Measurements from ENCODE around the gene MYLK4. TPM values are rescaled to one million over a fixed set of nuclear protein-coding genes. Genes with fewer than 3 reads are reported as not detected.

Gene MYLK4
- polyA plus RNA-seq, 1 donor from 2014 or later = 1.3 TPM

DNA sequence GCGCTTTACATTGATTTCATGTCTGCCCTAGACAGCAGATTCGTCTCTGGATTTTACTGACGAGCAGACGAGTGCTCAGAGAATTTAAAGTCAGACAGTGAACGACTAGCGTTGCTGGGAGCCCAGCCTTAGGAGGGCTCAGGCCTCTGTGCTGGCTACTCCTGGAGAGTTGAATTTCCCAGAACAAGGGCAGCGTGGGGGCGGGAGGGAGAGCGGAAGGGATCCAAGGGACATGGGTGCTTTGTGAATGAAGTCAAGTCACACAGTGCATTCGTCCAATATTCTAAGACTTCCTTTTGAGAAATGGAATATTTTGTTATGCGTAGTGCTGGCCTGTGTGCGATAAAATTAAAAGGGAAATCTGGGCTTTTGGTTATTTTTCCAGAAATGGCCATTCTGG, 126.5 kb downstream of the MYLK4 start:
- Histone ChIP-seq H3K9me2 (ENCODE audit: insufficient read depth, low read length) (no peaks in the 10 kb centered on the region), H3K4me3 (ENCODE audit: low read length) (no peak overlapping the region), H3K9ac (ENCODE audit: low read length) (no peak overlapping the region), H4K20me1 (ENCODE audit: insufficient read depth) (no peaks in the 10 kb centered on the region), H3K4me2 (ENCODE audit: low read length) (no peak overlapping the region), H3K36me3 (ENCODE audit: insufficient read depth, low read length) (no peaks in the 10 kb centered on the region), H3K27me3 (ENCODE audit: insufficient read depth, low read depth, low read length) (no peaks in the 10 kb centered on the region), H3K79me2 (replicated peaks; ENCODE audit: insufficient read depth, low read length) (no peaks in the 10 kb centered on the region), H3K27ac (ENCODE audit: low read length) (no peak overlapping the region), H3F3A (ENCODE audit: insufficient read depth, low read length, poor library complexity, severe bottlenecking) (no peaks in the 10 kb centered on the region), H2AFZ (ENCODE audit: low read depth, low read length) (no peak overlapping the region), H3K9me3 (ENCODE audit: low read length) (no peaks in the 10 kb centered on the region)
- TF ChIP-seq POLR2AphosphoS5 (IDR thresholded peaks at IDR 0.05) = no peak
- TF ChIP-seq EP300 (conservative IDR thresholded peaks at IDR 0.05; ENCODE audit: poor library complexity, severe bottlenecking) = no peak
- no peak for TF ChIP-seq EZH2 (IDR thresholded peaks at IDR 0.05; ENCODE audit: borderline replicate concordance, insufficient read depth, low read length, poor library complexity, severe bottlenecking)
- no peak for TF ChIP-seq SMC3 (conservative IDR thresholded peaks at IDR 0.05; ENCODE audit: poor library complexity)

DNA sequence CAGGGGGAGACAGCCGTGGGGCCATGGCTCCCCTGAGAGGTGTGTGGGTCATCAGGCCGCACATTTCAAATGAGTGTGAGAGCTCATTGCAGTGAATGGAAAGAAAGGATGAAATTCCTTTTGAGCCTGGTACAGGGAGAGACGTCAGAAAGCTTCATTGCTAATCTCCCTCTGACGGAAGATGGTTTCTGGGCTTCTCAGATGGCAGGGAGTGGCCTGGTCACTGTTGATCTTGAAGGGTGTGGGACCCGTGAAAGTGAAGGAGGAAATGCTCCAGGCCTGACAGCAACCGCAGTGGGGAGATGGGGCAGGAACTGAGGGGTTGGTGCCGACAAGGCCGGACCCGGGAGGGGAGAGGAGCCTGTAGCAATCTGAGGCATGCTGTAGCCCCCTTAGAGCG, 127.4 kb downstream of the MYLK4 start:
- TF ChIP-seq POLR2AphosphoS5 (IDR thresholded peaks at IDR 0.05) (no peak), TAF1 (IDR thresholded peaks at IDR 0.05; ENCODE audit: low read depth) (no peak), RAD21 (conservative IDR thresholded peaks at IDR 0.05) (no peak), MXI1 (conservative IDR thresholded peaks at IDR 0.05; ENCODE audit: poor library complexity, severe bottlenecking) (no peak), EZH2 (IDR thresholded peaks at IDR 0.05; ENCODE audit: borderline replicate concordance, insufficient read depth, low read length, poor library complexity, severe bottlenecking) (no peak)
- H3K79me2 ChIP-seq (replicated peaks; ENCODE audit: insufficient read depth, low read length) = no peaks in the 10 kb centered on the region
- no peaks in the 10 kb centered on the region for H3K9me2 ChIP-seq (ENCODE audit: insufficient read depth, low read length)
- H3K4me3 ChIP-seq (ENCODE audit: low read length) = no peak overlapping the region
- H3K4me2 ChIP-seq (ENCODE audit: low read length) = no peak overlapping the region
- no peaks in the 10 kb centered on the region for H3K27me3 ChIP-seq (ENCODE audit: insufficient read depth, low read depth, low read length)
- H4K20me1 ChIP-seq (ENCODE audit: insufficient read depth) = no peaks in the 10 kb centered on the region
- H3K9me3 ChIP-seq (ENCODE audit: low read length) = no peaks in the 10 kb centered on the region
- no peak overlapping the region for H2AFZ ChIP-seq (ENCODE audit: low read depth, low read length)
- H3K9ac ChIP-seq (ENCODE audit: low read length) = no peak overlapping the region
- no peaks in the 10 kb centered on the region for H3K36me3 ChIP-seq (ENCODE audit: insufficient read depth, low read length)
- H3K27ac ChIP-seq (ENCODE audit: low read length) = no peak overlapping the region
- H3F3A ChIP-seq (ENCODE audit: insufficient read depth, low read length, poor library complexity, severe bottlenecking) = no peaks in the 10 kb centered on the region

DNA sequence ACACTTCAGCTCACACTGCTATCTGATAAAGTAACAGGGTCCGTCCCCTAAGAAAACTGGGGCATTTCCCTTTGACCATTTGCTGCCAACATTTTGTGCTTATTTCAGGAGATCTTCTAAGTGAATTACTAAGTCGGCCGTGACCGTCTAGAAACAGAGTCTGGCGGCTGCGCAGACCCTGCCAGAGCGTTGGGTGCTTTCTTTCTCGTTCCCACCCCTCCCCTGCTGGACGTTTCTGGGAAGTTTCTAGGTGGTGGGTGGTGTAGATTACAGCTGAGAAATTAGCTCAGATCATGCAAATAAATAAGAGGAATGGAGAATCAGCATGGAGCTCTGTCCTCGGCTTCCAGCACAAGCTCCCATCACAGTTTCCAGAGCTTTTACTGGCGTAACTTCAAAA, 128.1 kb downstream of the MYLK4 start:
- Histone ChIP-seq H3K9me3 (ENCODE audit: low read length) (no peaks in the 10 kb centered on the region), H3K27ac (ENCODE audit: low read length) (no peak overlapping the region), H2AFZ (ENCODE audit: low read depth, low read length) (no peak overlapping the region), H3K4me3 (ENCODE audit: low read length) (no peak overlapping the region), H3F3A (ENCODE audit: insufficient read depth, low read length, poor library complexity, severe bottlenecking) (no peaks in the 10 kb centered on the region), H3K4me2 (ENCODE audit: low read length) (no peak overlapping the region), H3K27me3 (ENCODE audit: insufficient read depth, low read depth, low read length) (no peaks in the 10 kb centered on the region), H3K9me2 (ENCODE audit: insufficient read depth, low read length) (no peaks in the 10 kb centered on the region), H3K36me3 (ENCODE audit: insufficient read depth, low read length) (no peaks in the 10 kb centered on the region), H3K79me2 (replicated peaks; ENCODE audit: insufficient read depth, low read length) (no peaks in the 10 kb centered on the region), H3K9ac (ENCODE audit: low read length) (no peak overlapping the region), H4K20me1 (ENCODE audit: insufficient read depth) (no peaks in the 10 kb centered on the region)
- TF ChIP-seq, protein P1, sequence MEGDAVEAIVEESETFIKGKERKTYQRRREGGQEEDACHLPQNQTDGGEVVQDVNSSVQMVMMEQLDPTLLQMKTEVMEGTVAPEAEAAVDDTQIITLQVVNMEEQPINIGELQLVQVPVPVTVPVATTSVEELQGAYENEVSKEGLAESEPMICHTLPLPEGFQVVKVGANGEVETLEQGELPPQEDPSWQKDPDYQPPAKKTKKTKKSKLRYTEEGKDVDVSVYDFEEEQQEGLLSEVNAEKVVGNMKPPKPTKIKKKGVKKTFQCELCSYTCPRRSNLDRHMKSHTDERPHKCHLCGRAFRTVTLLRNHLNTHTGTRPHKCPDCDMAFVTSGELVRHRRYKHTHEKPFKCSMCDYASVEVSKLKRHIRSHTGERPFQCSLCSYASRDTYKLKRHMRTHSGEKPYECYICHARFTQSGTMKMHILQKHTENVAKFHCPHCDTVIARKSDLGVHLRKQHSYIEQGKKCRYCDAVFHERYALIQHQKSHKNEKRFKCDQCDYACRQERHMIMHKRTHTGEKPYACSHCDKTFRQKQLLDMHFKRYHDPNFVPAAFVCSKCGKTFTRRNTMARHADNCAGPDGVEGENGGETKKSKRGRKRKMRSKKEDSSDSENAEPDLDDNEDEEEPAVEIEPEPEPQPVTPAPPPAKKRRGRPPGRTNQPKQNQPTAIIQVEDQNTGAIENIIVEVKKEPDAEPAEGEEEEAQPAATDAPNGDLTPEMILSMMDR (IDR thresholded peaks at IDR 0.05; ENCODE audit: poor library complexity, severe bottlenecking) = no peak
- no peak for TF ChIP-seq EZH2 (IDR thresholded peaks at IDR 0.05; ENCODE audit: borderline replicate concordance, insufficient read depth, low read length, poor library complexity, severe bottlenecking)

DNA sequence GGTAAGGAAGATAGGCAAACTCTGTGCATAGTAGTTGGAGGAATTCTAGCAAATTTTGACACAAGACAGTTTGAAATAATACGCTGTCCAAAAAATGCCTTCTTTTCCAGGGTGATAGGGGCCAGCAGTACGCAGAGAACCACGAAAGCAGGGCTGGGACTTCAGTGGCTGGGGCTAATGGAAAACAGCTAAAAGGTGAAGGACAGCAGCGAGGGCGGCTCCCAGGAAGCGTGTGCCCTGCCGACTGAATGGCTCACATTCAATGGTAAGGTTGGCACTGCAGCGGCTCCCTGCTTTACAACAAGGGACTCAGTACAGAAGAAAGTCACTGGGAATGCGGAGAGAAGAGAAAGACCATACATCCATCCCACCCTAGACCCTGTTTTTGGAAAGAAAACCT, 131.1 kb downstream of the MYLK4 start:
- H3K79me2 ChIP-seq (replicated peaks; ENCODE audit: insufficient read depth, low read length) = no peaks in the 10 kb centered on the region
- H3K4me3 ChIP-seq (ENCODE audit: low read length) = no peak overlapping the region
- no peak overlapping the region for H3K4me2 ChIP-seq (ENCODE audit: low read length)
- H4K20me1 ChIP-seq (ENCODE audit: insufficient read depth) = no peaks in the 10 kb centered on the region
- no peak overlapping the region for H3K27ac ChIP-seq (ENCODE audit: low read length)
- H3K9ac ChIP-seq (ENCODE audit: low read length) = no peak overlapping the region
- no peaks in the 10 kb centered on the region for H3K9me2 ChIP-seq (ENCODE audit: insufficient read depth, low read length)
- H2AFZ ChIP-seq (ENCODE audit: low read depth, low read length) = no peak overlapping the region
- no peaks in the 10 kb centered on the region for H3K27me3 ChIP-seq (ENCODE audit: insufficient read depth, low read depth, low read length)
- H3K36me3 ChIP-seq (ENCODE audit: insufficient read depth, low read length) = no peaks in the 10 kb centered on the region
- no peaks in the 10 kb centered on the region for H3K9me3 ChIP-seq (ENCODE audit: low read length)
- TF ChIP-seq, protein P1 (IDR thresholded peaks at IDR 0.05; ENCODE audit: poor library complexity, severe bottlenecking) = no peak
- TF ChIP-seq SMC3 (conservative IDR thresholded peaks at IDR 0.05; ENCODE audit: poor library complexity) (no peak), EZH2 (IDR thresholded peaks at IDR 0.05; ENCODE audit: borderline replicate concordance, insufficient read depth, low read length, poor library complexity, severe bottlenecking) (no peak), RAD21 (conservative IDR thresholded peaks at IDR 0.05) (no peak), MXI1 (conservative IDR thresholded peaks at IDR 0.05; ENCODE audit: poor library complexity, severe bottlenecking) (no peak), TAF1 (IDR thresholded peaks at IDR 0.05; ENCODE audit: low read depth) (no peak), EP300 (conservative IDR thresholded peaks at IDR 0.05; ENCODE audit: poor library complexity, severe bottlenecking) (no peak), POLR2AphosphoS5 (IDR thresholded peaks at IDR 0.05) (no peak)
- TF ChIP-seq, protein P2, sequence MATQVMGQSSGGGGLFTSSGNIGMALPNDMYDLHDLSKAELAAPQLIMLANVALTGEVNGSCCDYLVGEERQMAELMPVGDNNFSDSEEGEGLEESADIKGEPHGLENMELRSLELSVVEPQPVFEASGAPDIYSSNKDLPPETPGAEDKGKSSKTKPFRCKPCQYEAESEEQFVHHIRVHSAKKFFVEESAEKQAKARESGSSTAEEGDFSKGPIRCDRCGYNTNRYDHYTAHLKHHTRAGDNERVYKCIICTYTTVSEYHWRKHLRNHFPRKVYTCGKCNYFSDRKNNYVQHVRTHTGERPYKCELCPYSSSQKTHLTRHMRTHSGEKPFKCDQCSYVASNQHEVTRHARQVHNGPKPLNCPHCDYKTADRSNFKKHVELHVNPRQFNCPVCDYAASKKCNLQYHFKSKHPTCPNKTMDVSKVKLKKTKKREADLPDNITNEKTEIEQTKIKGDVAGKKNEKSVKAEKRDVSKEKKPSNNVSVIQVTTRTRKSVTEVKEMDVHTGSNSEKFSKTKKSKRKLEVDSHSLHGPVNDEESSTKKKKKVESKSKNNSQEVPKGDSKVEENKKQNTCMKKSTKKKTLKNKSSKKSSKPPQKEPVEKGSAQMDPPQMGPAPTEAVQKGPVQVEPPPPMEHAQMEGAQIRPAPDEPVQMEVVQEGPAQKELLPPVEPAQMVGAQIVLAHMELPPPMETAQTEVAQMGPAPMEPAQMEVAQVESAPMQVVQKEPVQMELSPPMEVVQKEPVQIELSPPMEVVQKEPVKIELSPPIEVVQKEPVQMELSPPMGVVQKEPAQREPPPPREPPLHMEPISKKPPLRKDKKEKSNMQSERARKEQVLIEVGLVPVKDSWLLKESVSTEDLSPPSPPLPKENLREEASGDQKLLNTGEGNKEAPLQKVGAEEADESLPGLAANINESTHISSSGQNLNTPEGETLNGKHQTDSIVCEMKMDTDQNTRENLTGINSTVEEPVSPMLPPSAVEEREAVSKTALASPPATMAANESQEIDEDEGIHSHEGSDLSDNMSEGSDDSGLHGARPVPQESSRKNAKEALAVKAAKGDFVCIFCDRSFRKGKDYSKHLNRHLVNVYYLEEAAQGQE (IDR thresholded peaks at IDR 0.05; ENCODE audit: borderline replicate concordance) = no peak
- H3F3A ChIP-seq (ENCODE audit: insufficient read depth, low read length, poor library complexity, severe bottlenecking) = no peaks in the 10 kb centered on the region
